ENCODE results near the gene CIPC.

DNA sequence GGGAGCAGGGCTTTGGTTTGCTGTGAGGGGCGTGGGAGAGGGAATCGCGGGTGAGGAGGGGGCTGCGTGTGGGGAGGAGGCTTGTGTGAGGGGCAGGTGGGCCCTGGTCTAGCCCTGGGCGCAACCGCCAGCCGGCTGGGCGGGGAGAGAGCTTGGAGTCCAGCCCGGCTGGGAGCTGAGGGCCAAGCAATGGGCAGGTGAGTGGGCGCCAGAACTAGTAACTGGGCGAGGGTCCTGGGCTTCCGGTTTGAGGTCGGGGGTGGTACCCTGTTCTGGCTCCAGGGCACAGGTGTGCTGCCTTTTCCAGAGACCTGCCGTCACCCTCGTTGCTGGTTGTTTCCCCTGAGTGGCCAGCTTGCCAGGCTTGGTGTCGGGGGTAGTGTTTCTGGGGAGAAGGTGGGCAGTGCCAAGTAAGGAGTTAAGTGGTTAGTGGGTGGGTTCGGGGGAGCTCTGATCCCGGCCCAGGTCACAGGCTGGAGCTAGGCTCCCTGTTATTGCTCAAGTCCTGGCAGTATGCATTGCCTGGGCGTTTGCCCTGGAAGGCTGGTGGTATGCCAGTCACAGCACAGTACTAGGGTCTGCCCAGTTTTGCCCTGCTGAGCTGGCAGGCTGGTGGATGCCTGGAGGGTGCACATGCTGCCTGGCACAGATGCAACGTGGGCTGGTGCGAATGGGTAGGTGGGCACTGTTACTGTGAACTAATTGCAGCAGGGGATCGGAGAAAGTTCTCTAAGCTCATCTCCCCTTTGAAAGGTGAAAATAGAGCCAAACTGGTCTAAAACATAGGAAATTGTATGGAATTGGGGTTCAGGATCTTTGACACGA, 683 bp downstream of the CIPC start:
- TF ChIP-seq, protein P1, sequence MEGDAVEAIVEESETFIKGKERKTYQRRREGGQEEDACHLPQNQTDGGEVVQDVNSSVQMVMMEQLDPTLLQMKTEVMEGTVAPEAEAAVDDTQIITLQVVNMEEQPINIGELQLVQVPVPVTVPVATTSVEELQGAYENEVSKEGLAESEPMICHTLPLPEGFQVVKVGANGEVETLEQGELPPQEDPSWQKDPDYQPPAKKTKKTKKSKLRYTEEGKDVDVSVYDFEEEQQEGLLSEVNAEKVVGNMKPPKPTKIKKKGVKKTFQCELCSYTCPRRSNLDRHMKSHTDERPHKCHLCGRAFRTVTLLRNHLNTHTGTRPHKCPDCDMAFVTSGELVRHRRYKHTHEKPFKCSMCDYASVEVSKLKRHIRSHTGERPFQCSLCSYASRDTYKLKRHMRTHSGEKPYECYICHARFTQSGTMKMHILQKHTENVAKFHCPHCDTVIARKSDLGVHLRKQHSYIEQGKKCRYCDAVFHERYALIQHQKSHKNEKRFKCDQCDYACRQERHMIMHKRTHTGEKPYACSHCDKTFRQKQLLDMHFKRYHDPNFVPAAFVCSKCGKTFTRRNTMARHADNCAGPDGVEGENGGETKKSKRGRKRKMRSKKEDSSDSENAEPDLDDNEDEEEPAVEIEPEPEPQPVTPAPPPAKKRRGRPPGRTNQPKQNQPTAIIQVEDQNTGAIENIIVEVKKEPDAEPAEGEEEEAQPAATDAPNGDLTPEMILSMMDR (conservative IDR thresholded peaks at IDR 0.05; ENCODE audit: low read depth, low read length), result no peak
- TF ChIP-seq EZH2 (IDR thresholded peaks at IDR 0.05; ENCODE audit: borderline replicate concordance, low read depth, low read length, poor library complexity, severe bottlenecking), result no peak
